Keratinocyte (primary cell): ENCODE results near the gene OSGEP. TPM values are rescaled to one million over a fixed set of nuclear protein-coding genes. Genes with fewer than 3 reads are reported as not detected.

ENCODE experiments used
- DNase-seq: peaks from one replicate; pipeline ENCODE4 v3.0.0-alpha.2; 2011; ENCODE audit warnings: low read depth, missing footprints, low spot score
- FAIRE-seq: peaks from 2 replicates; lab custom pipeline; 2011; peaks lifted over from hg19 to GRCh38; lab: Jason Lieb, UNC
- H2AFZ ChIP-seq: 2 replicates; pipeline ENCODE4 v1.6.0; 2012; ENCODE audit warnings: low read length, control low read depth, inconsistent platforms; ENCODE audit not compliant: control insufficient read depth
- H3K27ac ChIP-seq: 2 replicates; pipeline ENCODE4 v1.5.1; 2011; ENCODE audit warnings: low read length; ENCODE audit not compliant: control insufficient read depth, insufficient read depth
- H3K27me3 ChIP-seq: 3 replicates; pipeline ENCODE4 v1.6.0; 2011; ENCODE audit warnings: low read length; ENCODE audit not compliant: control insufficient read depth, insufficient read depth; ENCODE audit errors: extremely low read depth
- H3K36me3 ChIP-seq, 2 experiments: 2 replicates in 1 of 2; 3 replicates in 1 of 2; pipeline ENCODE4 v1.5.1; 2011; ENCODE audit warnings: low read length in 2 of 2, mild to moderate bottlenecking in 1 of 2; ENCODE audit not compliant: control insufficient read depth in 2 of 2, insufficient read depth in 2 of 2; ENCODE audit errors: extremely low read depth in 1 of 2
- H3K4me1 ChIP-seq: 3 replicates; pipeline ENCODE4 v1.5.1; 2011; ENCODE audit warnings: low read length; ENCODE audit not compliant: control insufficient read depth, insufficient read depth; ENCODE audit errors: extremely low read depth
- H3K4me2 ChIP-seq: 3 replicates; pipeline ENCODE4 v1.6.0; 2011; ENCODE audit warnings: low read depth, low read length; ENCODE audit not compliant: control insufficient read depth, insufficient read depth; ENCODE audit errors: extremely low read depth
- H3K4me3 ChIP-seq, 3 experiments: fragments of 200-600 bp in 1 of 3; sonication (generic) in 1 of 3; 2 replicates in 2 of 3; 3 replicates in 1 of 3; pipeline ENCODE4 v1.5.1; 2011 to 2016; ENCODE audit warnings: low read length in 3 of 3, mild to moderate bottlenecking in 3 of 3, control low read depth in 2 of 3, inconsistent platforms in 1 of 3, low read depth in 1 of 3, mixed read lengths in 1 of 3, mixed run types in 1 of 3, moderate library complexity in 1 of 3; ENCODE audit not compliant: control insufficient read depth in 2 of 3, insufficient read depth in 2 of 3; ENCODE audit errors: extremely low read depth in 1 of 3
- H3K79me2 ChIP-seq: 2 replicates; pipeline ENCODE4 v1.6.0; 2012; ENCODE audit warnings: low read length; ENCODE audit not compliant: control insufficient read depth, insufficient read depth
- H3K9ac ChIP-seq: 3 replicates; pipeline ENCODE4 v1.6.0; 2011; ENCODE audit warnings: low read length; ENCODE audit not compliant: control insufficient read depth, insufficient read depth; ENCODE audit errors: extremely low read depth
- H3K9me1 ChIP-seq: 3 replicates; pipeline ENCODE4 v1.6.0; 2011; ENCODE audit warnings: low read length; ENCODE audit not compliant: control insufficient read depth, insufficient read depth; ENCODE audit errors: extremely low read depth
- H3K9me3 ChIP-seq: 2 replicates; pipeline ENCODE4 v1.5.1; 2012; ENCODE audit warnings: low read depth, low read length; ENCODE audit not compliant: control insufficient read depth
- H4K20me1 ChIP-seq: 3 replicates; pipeline ENCODE4 v1.6.0; 2011; ENCODE audit warnings: low read length; ENCODE audit not compliant: control insufficient read depth, insufficient read depth; ENCODE audit errors: extremely low read depth
- CTCF ChIP-seq, 3 experiments: IDR thresholded peaks in 1 of 3; conservative IDR thresholded peaks in 1 of 3; optimal IDR thresholded peaks in 1 of 3; 2 replicates in 2 of 3; 3 replicates in 1 of 3; pipeline versions ENCODE3 to v1.5.1; 2011; ENCODE audit warnings: low read length in 3 of 3, mild to moderate bottlenecking in 3 of 3, moderate library complexity in 2 of 3, control low read depth in 1 of 3, inconsistent platforms in 1 of 3; ENCODE audit not compliant: insufficient read depth in 2 of 3; ENCODE audit errors: extremely low read depth in 1 of 3
- EZH2 ChIP-seq: IDR thresholded peaks from one replicate; pipeline ENCODE4 v1.6.1; 2012; ENCODE audit warnings: inconsistent platforms, mild to moderate bottlenecking, low read length, moderate library complexity
- dilution Hi-C: fragments of 300-500 bp; cut with MboI; formaldehyde crosslinking; loops from one replicate; pipeline ENCODE4 v1.7.0; 2020; ENCODE audit warnings: low sequenced_read_pairs; ENCODE audit not compliant: extremely low pct_ligation_motif_present
- polyA plus RNA-seq, 5 experiments: library from polyadenylated mRNA; depleted of rRNA in 3 of 5; stranded (reverse) in 3 of 5; stranded (forward) in 1 of 5; unstranded in 1 of 5; fragments of >200 nt; gene quantifications; 1 replicate in 1 of 5; 2 replicates in 3 of 5; 3 replicates in 1 of 5; pipeline versions ENCODE4 v1.2.1 to v1.2.3, GENCODE V29; 2011 to 2012; ENCODE audit warnings: missing spikeins in 2 of 5, low read depth in 1 of 5, low replicate concordance in 1 of 5

OSGEP gene
- polyA plus RNA-seq, 1 donor (not counting 4 experiments of a cell fraction or from before 2014, with no cell fraction given): 34.5 TPM

- FAIRE-seq (no peak), DNase-seq (no peak)
- Histone ChIP-seq H3K4me2 (peak overlapping the region; percentile 77), H3K4me1 (peaks cover 6% of the 10 kb centered on the region), H2AFZ (peak overlapping the region; percentile 97), H3K9me1 (no peaks in the 10 kb centered on the region), H3K79me2 (peaks cover 17% of the 10 kb centered on the region), H3K9me3 (no peaks in the 10 kb centered on the region), H3K27me3 (no peaks in the 10 kb centered on the region), H3K27ac (peak overlapping the region; percentile 83), H4K20me1 (no peaks in the 10 kb centered on the region), H3K9ac (peak overlapping the region; percentile 90), H3K36me3 (no peaks in the 10 kb centered on the region), H3K4me3 (peak overlapping the region; percentile 72 to 93 (median 82))
- TF ChIP-seq EZH2: no peak
- no peak for TF ChIP-seq CTCF (optimal IDR thresholded peaks at IDR 0.05 in 1 of 3, IDR thresholded peaks at IDR 0.05 in 1 of 3, conservative IDR thresholded peaks at IDR 0.05 in 1 of 3; ENCODE audit: extremely low read depth in 1 of 3, insufficient read depth in 2 of 3, low read length in 3 of 3)
- dilution Hi-C loops: no loop called here
Measured at GRCh38 chr14:20413744-20414082, 40.9 kb downstream of the OSGEP start.

GRCh38 chr14:20412876-20413743 is 41.5 kb downstream of the OSGEP start, which contains the start of gene TEP1:
TEP1 (minus strand) TSS chr14:20413501; CDS start chr14:20408439, 5,062 bp downstream.
- peak within 1 kb of the TSS; percentile 72 to 93 (median 82) for H3K4me3 ChIP-seq
- peaks cover 6% of the 10 kb centered on the region for H3K4me1 ChIP-seq
- no peak for FAIRE-seq
- H3K9me3 ChIP-seq: no peaks in the 10 kb centered on the region
- no peak for TF ChIP-seq EZH2
- no peak for TF ChIP-seq CTCF (optimal IDR thresholded peaks at IDR 0.05 in 1 of 3, IDR thresholded peaks at IDR 0.05 in 1 of 3, conservative IDR thresholded peaks at IDR 0.05 in 1 of 3; ENCODE audit: extremely low read depth in 1 of 3, insufficient read depth in 2 of 3, low read length in 3 of 3)
- dilution Hi-C loops: no loop called here
- peak within 1 kb of the TSS; percentile 83 for H3K27ac ChIP-seq
- no peaks in the 10 kb centered on the region for H4K20me1 ChIP-seq
- peak within 1 kb of the TSS; percentile 90 for H3K9ac ChIP-seq
- no peaks in the 10 kb centered on the region for H3K27me3 ChIP-seq
- peaks cover 0 to 2% of the 10 kb centered on the region in 2 experiments for H3K36me3 ChIP-seq
- H3K9me1 ChIP-seq: no peaks in the 10 kb centered on the region
- peaks cover 19% of the 10 kb centered on the region for H3K79me2 ChIP-seq
- H3K4me2 ChIP-seq: peak within 1 kb of the TSS; percentile 77
- peak within 1 kb of the TSS; percentile 97 for H2AFZ ChIP-seq
- DNase-seq: no peak
